T-cell (primary cell): ENCODE data around the gene DDX21. TPM values are rescaled to one million over a fixed set of nuclear protein-coding genes. Genes with fewer than 3 reads are reported as not detected.

Experiments used
- ATAC-seq, 4 experiments: fragments of 200-7000 bp in 3 of 4; fragments of 150-1000 bp in 1 of 4; cut with Tn5 transposase; replicated peaks in 1 of 4; 1 replicate in 3 of 4; 2 replicates in 1 of 4; pipeline ENCODE4 v1.10.0; 2021; ENCODE audit warnings: moderate library complexity in 3 of 4, mild to moderate bottlenecking in 2 of 4, moderate number of reproducible peaks in 1 of 4
- CTCF ChIA-PET, 2 donors: fragments of 300-600 bp; sonication (Branson Sonifier 250); formaldehyde crosslinking; loops; one replicate each; lab custom pipeline; 2022; ENCODE audit warnings: antibody characterized with exemption in 2 of 2; lab: Charles Lee
- POLR2A ChIA-PET, 2 donors: fragments of 300-600 bp; sonication (Branson Sonifier 250); formaldehyde crosslinking; loops; one replicate each; lab custom pipeline; 2022; ENCODE audit warnings: antibody characterized with exemption in 2 of 2; lab: Charles Lee
- DNase-seq, 35 experiments: peaks; one replicate each; pipeline versions ENCODE4 v3.0.0 to v3.0.0-alpha.2; 2013 to 2023
- H3K27ac ChIP-seq: one replicate; pipeline ENCODE4 v1.5.1; 2013; ENCODE audit warnings: low read length
- H3K27me3 ChIP-seq, 2 experiments: replicated peaks in 1 of 2; 1 replicate in 1 of 2; 2 replicates in 1 of 2; pipeline versions ENCODE4 v1.6.1 to v1.7.0; 2013; ENCODE audit warnings: low read length in 1 of 2, mixed read lengths in 1 of 2; ENCODE audit not compliant: control insufficient read depth in 2 of 2, insufficient read depth in 2 of 2; ENCODE audit errors: extremely low read depth in 1 of 2
- H3K36me3 ChIP-seq, 2 donors: 1 replicate in 1 of 2; 2 replicates in 1 of 2; pipeline versions ENCODE4 v1.6.1 to v1.7.0; 2013; ENCODE audit warnings: low read length in 1 of 2; ENCODE audit not compliant: control insufficient read depth in 2 of 2, insufficient read depth in 1 of 2; ENCODE audit errors: extremely low read depth in 1 of 2
- H3K4me1 ChIP-seq, 2 experiments: 1 replicate in 1 of 2; 2 replicates in 1 of 2; pipeline versions ENCODE4 v1.6.1 to v1.7.0; 2013; ENCODE audit warnings: low read length in 2 of 2, mixed read lengths in 1 of 2; ENCODE audit not compliant: insufficient read depth in 2 of 2, control insufficient read depth in 1 of 2; ENCODE audit errors: extremely low read depth in 1 of 2
- H3K4me3 ChIP-seq, 2 donors: 1 replicate in 1 of 2; 2 replicates in 1 of 2; pipeline versions ENCODE4 v1.5.1 to v1.7.0; 2013; ENCODE audit warnings: mild to moderate bottlenecking in 2 of 2, low read length in 1 of 2, moderate library complexity in 1 of 2; ENCODE audit not compliant: control insufficient read depth in 1 of 2; ENCODE audit errors: extremely low read depth in 1 of 2
- H3K9me3 ChIP-seq: 2 replicates; pipeline ENCODE4 v1.7.0; 2013
- H3K27ac Mint-ChIP-seq, 2 donors: one replicate each; pipeline ENCODE4 v1.8.0; 2020 to 2021; ENCODE audit warnings: mild to moderate bottlenecking in 2 of 2, mixed read lengths in 2 of 2
- H3K27me3 Mint-ChIP-seq, 2 donors: one replicate each; pipeline ENCODE4 v1.8.0; 2021 to 2022; ENCODE audit warnings: mixed read lengths in 2 of 2
- H3K36me3 Mint-ChIP-seq: one replicate; pipeline ENCODE4 v1.8.0; 2021; ENCODE audit warnings: mixed read lengths
- H3K4me1 Mint-ChIP-seq, 3 donors: one replicate each; pipeline ENCODE4 v1.8.0; 2020 to 2022; ENCODE audit warnings: mixed read lengths in 3 of 3, mild to moderate bottlenecking in 1 of 3
- H3K4me3 Mint-ChIP-seq, 3 donors: one replicate each; pipeline ENCODE4 v1.8.0; 2020 to 2022; ENCODE audit warnings: mild to moderate bottlenecking in 3 of 3, mixed read lengths in 3 of 3, moderate library complexity in 3 of 3
- H3K9me3 Mint-ChIP-seq, 3 donors: one replicate each; pipeline ENCODE4 v1.8.0; 2020 to 2022; ENCODE audit warnings: mixed read lengths in 3 of 3
- WGBS: methylation state at CpG from one replicate; pipeline ENCODE4 v1.1.5; 2013; ENCODE audit warnings: missing lambda C conversion rate; ENCODE audit not compliant: insufficient coverage; 5-methylcytosine and 5-hydroxymethylcytosine counted together
- total RNA-seq, 35 experiments: library from RNA in 6 of 35; stranded (reverse) in 6 of 35; fragments of 120-200 nt in 1 of 35; gene quantifications; one replicate each; pipeline versions ENCODE4 v1.2.1 to v1.2.4 and lab custom pipeline; 2013 to 2026

DDX21 gene
- total RNA-seq, 5 donors from 2014 or later (not counting 1 experiment from before 2014, with no cell fraction given), result 53.7 to 86.0 (median 60.7) TPM

GRCh38 chr10:68988530-68989316 lies 32.8 kb downstream of the DDX21 start, which contains the start of gene KIFBP:
KIFBP (plus strand) TSS chr10:68988803; CDS start chr10:68988833, 30 bp downstream.
- Histone ChIP-seq H3K9me3 (no peaks in the 10 kb centered on the region), H3K27me3 (no peaks in the 10 kb centered on the region), H3K4me3 (peak within 1 kb of the TSS; percentile 88 to 93), H3K4me1 (peaks cover 9 to 35% of the 10 kb centered on the region in 2 experiments), H3K36me3 (peaks cover 2 to 10% of the 10 kb centered on the region in 2 donors), H3K27ac (peak within 1 kb of the TSS; percentile 62)
- Mint-ChIP-seq H3K4me1 (peaks cover 57 to 59% (median 58%) of the 10 kb centered on the region in 3 donors), H3K9me3 (no peaks in the 10 kb centered on the region), H3K27ac (peak within 1 kb of the TSS; percentile 94 to 97), H3K4me3 (peak within 1 kb of the TSS; percentile 97 to 99 (median 99)), H3K36me3 (peaks cover 10% of the 10 kb centered on the region), H3K27me3 (no peaks in the 10 kb centered on the region)
- WGBS, result under 1% methylated on average over 59 of the region's 62 CpGs
- ATAC-seq (peak; percentile 83 to 90 (median 86)), DNase-seq (peak; percentile 52 to 92 (median 73))
- ChIA-PET CTCF (interaction anchor here (0.6 to 2.4 kb wide), 5 partner anchors 12 to 140 kb away, joined by 3 to 10 read pairs (median 4); partner anchors contain the start of gene DDX21 (in 1 of the 2)), POLR2A (interaction anchor here in 1 of 2 donors (0.6 to 1.4 kb wide), 3 partner anchors 32 to 102 kb away, joined by 3 to 9 read pairs (median 3); partner anchors contain the start of gene DDX21)

GRCh38 chr10:68989317-68989990 lies 33.5 kb downstream of the DDX21 start:
- WGBS, result 17% methylated on average over 14 of the region's 22 CpGs
- no peak for DNase-seq
- Histone ChIP-seq H3K27me3 (no peaks in the 10 kb centered on the region), H3K4me1 (peaks cover 9 to 35% of the 10 kb centered on the region in 2 experiments), H3K36me3 (peaks cover 0 to 3% of the 10 kb centered on the region in 2 donors), H3K9me3 (no peaks in the 10 kb centered on the region), H3K4me3 (peak overlapping the region; percentile 88 to 93), H3K27ac (peak overlapping the region; percentile 62)
- Mint-ChIP-seq H3K27me3 (no peaks in the 10 kb centered on the region), H3K27ac (peak overlapping the region; percentile 67 to 97), H3K4me1 (peaks cover 62 to 64% (median 62%) of the 10 kb centered on the region in 3 donors), H3K4me3 (peak overlapping the region; percentile 97 to 99 (median 99)), H3K9me3 (no peaks in the 10 kb centered on the region), H3K36me3 (peaks cover 3% of the 10 kb centered on the region)
- ATAC-seq, result no peak
- POLR2A ChIA-PET, result interaction anchor here (0.6 to 0.9 kb wide), 3 partner anchors 16 to 102 kb away, joined by 3 read pairs; no protein-coding TSS in a partner anchor
- CTCF ChIA-PET, result interaction anchor here (0.6 to 2.4 kb wide), 4 partner anchors 11 to 140 kb away, joined by 3 to 10 read pairs (median 4); partner anchors contain the start of gene DDX21 (in 1 of the 2)

GRCh38 chr10:68992636-68993440 lies 36.9 kb downstream of the DDX21 start:
- H3K27me3 ChIP-seq, result no peaks in the 10 kb centered on the region
- WGBS, result 80% methylated on average over 2 of the region's 2 CpGs
- Mint-ChIP-seq H3K36me3 (no peaks in the 10 kb centered on the region), H3K27ac (peak overlapping the region; percentile 10 to 72), H3K9me3 (no peaks in the 10 kb centered on the region), H3K4me1 (peaks cover 71 to 79% (median 76%) of the 10 kb centered on the region in 3 donors), H3K27me3 (no peaks in the 10 kb centered on the region), H3K4me3 (no peak overlapping the region)
- no peak overlapping the region for H3K4me3 ChIP-seq
- POLR2A ChIA-PET, result interaction anchor here (0.5 to 0.6 kb wide), 3 partner anchors 15 to 1057 kb away, joined by 3 to 5 read pairs (median 3); no protein-coding TSS in a partner anchor
- no peaks in the 10 kb centered on the region for H3K9me3 ChIP-seq
- CTCF ChIA-PET, result interaction anchor here (0.6 to 0.9 kb wide), 2 partner anchors 12 to 34 kb away, joined by 3 read pairs; no protein-coding TSS in a partner anchor
- H3K27ac ChIP-seq, result no peak overlapping the region
- no peak for ATAC-seq
- peaks cover 9 to 39% of the 10 kb centered on the region in 2 experiments for H3K4me1 ChIP-seq
- no peaks in the 10 kb centered on the region for H3K36me3 ChIP-seq
- DNase-seq, result no peak

GRCh38 chr10:68997211-68997610 lies 41.2 kb downstream of the DDX21 start:
- no peak overlapping the region for H3K4me3 Mint-ChIP-seq
- DNase-seq (no peak), ATAC-seq (no peak)
- H3K4me3 ChIP-seq, result no peak overlapping the region
- H3K27me3 ChIP-seq, result no peaks in the 10 kb centered on the region
- no peaks in the 10 kb centered on the region for H3K9me3 ChIP-seq
- peaks cover 5 to 11% of the 10 kb centered on the region in 2 donors for H3K36me3 ChIP-seq
- H3K27ac ChIP-seq, result no peak overlapping the region
- WGBS, result no CpG with 5 or more reads among the region's 3 CpGs
- H3K36me3 Mint-ChIP-seq, result no peaks in the 10 kb centered on the region
- H3K9me3 Mint-ChIP-seq, result no peaks in the 10 kb centered on the region
- no peaks in the 10 kb centered on the region for H3K27me3 Mint-ChIP-seq
- ChIA-PET CTCF (no interaction called here), POLR2A (no interaction called here)
- H3K4me1 Mint-ChIP-seq, result peaks cover 37 to 44% (median 40%) of the 10 kb centered on the region in 3 donors
- peaks cover 4 to 6% of the 10 kb centered on the region in 2 experiments for H3K4me1 ChIP-seq
- peak overlapping the region; percentile 68 to 71 for H3K27ac Mint-ChIP-seq

- Mint-ChIP-seq H3K36me3 (peaks cover 7% of the 10 kb centered on the region), H3K9me3 (no peaks in the 10 kb centered on the region), H3K4me1 (peaks cover 0 to 3% (median 2%) of the 10 kb centered on the region in 3 donors), H3K4me3 (no peak overlapping the region), H3K27ac (no peak overlapping the region), H3K27me3 (no peaks in the 10 kb centered on the region)
- H3K4me3 ChIP-seq, result no peak overlapping the region
- ATAC-seq, result peak; percentile 59 to 73 (median 60)
- H3K27ac ChIP-seq, result no peak overlapping the region
- H3K4me1 ChIP-seq, result no peaks in the 10 kb centered on the region
- peak in 3 of 35 experiments; percentile 16 to 68 (median 26) for DNase-seq
- H3K36me3 ChIP-seq, result peaks cover 5 to 45% of the 10 kb centered on the region in 2 donors
- POLR2A ChIA-PET, result interaction anchor here (0.6 to 1.3 kb wide), 5 partner anchors 83 to 256 kb away, joined by 3 to 11 read pairs (median 4); partner anchors contain the start of gene SRGN (in 1 of the 2)
- no peaks in the 10 kb centered on the region for H3K9me3 ChIP-seq
- CTCF ChIA-PET, result interaction anchor here (0.7 to 4.4 kb wide), 21 partner anchors 11 to 388 kb away, joined by 3 to 98 read pairs (median 4); partner anchors contain the start of gene SRGN (in 1 of the 2)
- no CpG with 5 or more reads among the region's 1 CpG for WGBS
- H3K27me3 ChIP-seq, result no peaks in the 10 kb centered on the region
These were observed 48.9 kb downstream of the DDX21 start for GRCh38 chr10:69004821-69005220.
